ENCODE results near the gene CAGE1.
"Not testable (repeated sequence)": the region's sequence is repeated elsewhere in the genome, so short reads cannot be mapped to it uniquely, and the experiment has no call there.

The CAGE1 gene

GRCh38 chr6:7338031-7338430 is 51.5 kb downstream of the CAGE1 start:
- no peak for DNase-seq (ENCODE audit: low spot score)

- no peak for DNase-seq (ENCODE audit: low spot score)
Observed at GRCh38 chr6:7335519-7335918, 54.0 kb downstream of the CAGE1 start.

- no peak for DNase-seq (ENCODE audit: low spot score)
Observed at GRCh38 chr6:7334685-7335084, 54.9 kb downstream of the CAGE1 start.

GRCh38 chr6:7332090-7332745 is 57.3 kb downstream of the CAGE1 start:
- DNase-seq (ENCODE audit: low spot score), result no peak

DNA sequence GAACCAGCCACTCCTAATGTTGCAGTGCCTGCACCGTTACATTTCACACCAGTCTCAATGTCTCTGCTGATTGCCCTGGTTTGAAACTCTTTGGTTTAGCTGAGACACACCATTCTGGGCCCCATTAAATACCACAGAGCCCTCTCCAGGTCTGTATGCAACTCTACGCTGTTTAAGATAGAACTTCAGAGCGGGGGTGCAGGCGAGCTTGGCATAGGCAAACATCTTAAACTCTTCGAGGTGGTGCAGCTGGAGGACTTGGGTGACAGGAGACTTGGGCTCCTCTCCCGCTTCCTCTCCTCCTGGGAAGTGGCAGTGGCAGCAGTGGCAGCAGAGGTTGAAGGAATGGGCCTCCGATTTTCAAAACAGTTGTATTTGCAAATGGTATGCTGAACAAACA is 58.1 kb downstream of the CAGE1 start:
- no peak for DNase-seq (ENCODE audit: low spot score)

DNA sequence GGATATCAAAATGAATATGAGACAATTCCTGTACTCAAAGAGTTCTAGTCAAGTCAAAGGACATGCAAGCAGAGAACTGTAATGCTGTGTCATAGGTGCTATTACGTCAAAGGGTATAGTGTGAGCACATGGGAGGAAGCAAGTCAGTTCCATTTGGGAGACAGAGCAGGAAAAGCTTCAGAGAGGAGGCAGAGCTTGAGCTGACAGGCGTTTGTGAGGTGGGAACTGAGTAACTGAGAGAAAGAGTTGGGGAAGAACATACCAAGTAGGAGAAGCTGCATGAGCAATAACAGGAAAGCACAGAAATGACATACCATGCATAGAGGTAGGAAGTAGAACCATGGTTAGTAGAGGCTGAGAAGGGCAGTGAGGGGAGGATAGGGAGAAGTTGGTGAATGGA is 61.3 kb downstream of the CAGE1 start:
- DNase-seq (ENCODE audit: low spot score), result no peak

GRCh38 chr6:7325750-7326149 is 63.8 kb downstream of the CAGE1 start:
- no peak for DNase-seq (ENCODE audit: low spot score)

GRCh38 chr6:7324520-7324919 is 65.0 kb downstream of the CAGE1 start:
- no peak for DNase-seq (ENCODE audit: low spot score)

DNA sequence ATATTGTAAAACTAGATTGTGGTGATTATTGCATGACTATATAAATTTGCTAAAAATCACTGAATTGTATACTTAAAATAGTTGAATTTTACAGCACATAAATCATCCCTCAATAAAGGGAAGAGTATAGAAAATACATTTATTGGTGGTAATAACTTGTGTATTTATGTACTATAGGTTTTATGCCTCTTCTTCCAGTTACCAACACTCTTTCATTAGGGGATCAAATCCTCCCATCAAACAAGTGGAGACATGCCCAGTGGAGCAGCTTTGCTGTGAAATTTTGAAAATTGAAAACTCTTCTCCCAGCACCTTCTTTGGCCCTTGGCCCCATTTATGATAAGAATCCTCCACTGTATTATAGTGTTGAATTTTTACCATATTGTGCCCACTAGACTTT is 66.5 kb downstream of the CAGE1 start:
- DNase-seq (ENCODE audit: low spot score), result no peak

DNA sequence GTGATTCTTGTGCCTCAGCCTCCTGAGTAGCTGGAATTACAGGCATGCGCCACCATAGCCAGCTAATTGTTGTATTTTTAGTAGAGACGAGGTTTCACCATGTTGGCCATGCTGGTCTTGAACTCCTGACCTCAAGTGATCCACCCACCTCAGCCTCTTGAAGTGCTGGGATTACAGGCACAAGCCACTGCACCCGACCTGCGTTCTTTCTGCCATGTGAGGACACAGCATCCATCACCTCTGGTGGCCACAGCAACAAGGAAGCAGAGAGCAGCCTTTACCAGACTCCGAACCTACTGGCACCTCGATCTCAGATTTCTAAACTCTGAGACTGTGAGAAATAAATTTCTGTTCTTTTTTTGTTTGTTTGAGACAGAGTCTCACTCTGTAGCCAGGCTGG is 67.7 kb downstream of the CAGE1 start:
- not testable (repeated sequence) for DNase-seq (ENCODE audit: low spot score)

- DNase-seq (ENCODE audit: low spot score), result not testable (repeated sequence)
Observed at GRCh38 chr6:7319406-7319805, 70.1 kb downstream of the CAGE1 start.

- DNase-seq (ENCODE audit: low spot score), result no peak
Observed at GRCh38 chr6:7317538-7317937, 72.0 kb downstream of the CAGE1 start.

- no peak for DNase-seq (ENCODE audit: low spot score)
Observed at GRCh38 chr6:7316658-7317533, 72.6 kb downstream of the CAGE1 start.

DNA sequence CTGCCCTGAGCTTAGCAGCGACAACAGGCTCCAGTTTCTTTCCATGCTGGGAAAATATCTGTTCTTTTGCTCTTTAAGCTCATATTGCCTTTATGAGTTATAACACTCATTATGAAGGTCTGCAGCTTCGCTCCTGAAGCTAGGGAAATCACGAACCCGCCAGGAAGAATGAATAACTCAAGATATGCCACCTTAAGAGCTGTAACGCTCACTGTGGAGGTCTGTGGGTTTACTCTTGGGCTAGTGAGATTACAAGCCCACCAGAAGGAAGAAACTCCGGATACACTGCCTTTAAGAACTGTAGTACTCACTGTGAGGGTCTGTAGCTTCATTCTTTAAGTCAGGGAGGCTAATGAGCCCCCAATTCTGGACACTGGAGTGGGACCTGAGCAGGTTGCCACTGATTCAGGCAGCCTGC is 73.6 kb downstream of the CAGE1 start:
- no peak for DNase-seq (ENCODE audit: low spot score)

DNA sequence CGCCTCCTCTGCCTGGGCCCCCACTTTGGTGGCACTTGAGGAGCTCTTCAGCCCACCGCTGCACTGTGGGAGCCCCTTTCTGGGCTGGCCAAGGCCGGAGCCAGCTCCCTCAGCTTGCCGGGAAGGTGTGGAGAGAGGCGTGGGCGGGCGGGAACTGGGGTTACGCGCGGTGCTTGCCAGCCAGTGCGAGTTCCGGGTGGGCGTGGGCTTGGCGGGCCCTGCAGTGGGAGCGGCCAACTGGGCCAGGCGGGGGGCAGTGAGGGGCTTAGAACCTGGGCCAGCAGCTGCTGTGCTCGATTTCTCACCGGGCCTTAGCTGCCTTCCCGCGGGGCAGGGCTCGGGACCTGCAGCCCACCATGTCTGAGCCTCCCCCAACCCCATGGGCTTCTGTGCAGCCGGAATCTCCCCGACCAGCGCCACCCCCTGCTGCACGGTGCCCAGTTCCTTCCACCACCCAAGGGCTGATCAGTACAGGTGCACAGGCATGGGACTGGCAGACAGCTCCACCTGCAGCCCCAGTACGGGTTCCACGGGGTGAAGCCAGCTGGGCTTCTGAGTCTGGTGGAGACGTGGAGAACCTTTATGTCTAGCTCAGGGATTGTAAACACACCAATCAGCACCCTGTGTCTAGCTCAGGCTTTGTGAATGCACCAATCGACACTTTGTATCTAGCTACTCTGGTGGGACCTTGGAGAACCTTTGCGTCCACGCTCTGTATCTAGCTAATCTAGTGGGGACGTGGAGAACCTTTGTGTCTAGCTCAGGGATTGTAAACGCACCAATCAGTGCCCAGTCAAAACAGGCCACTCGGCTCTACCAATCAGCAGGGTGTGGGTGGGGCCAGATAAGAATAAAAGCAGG is 74.2 kb downstream of the CAGE1 start:
- DNase-seq (ENCODE audit: low spot score), result not testable (repeated sequence)

GRCh38 chr6:7314414-7314813 is 75.1 kb downstream of the CAGE1 start:
- no peak for DNase-seq (ENCODE audit: low spot score)

DNA sequence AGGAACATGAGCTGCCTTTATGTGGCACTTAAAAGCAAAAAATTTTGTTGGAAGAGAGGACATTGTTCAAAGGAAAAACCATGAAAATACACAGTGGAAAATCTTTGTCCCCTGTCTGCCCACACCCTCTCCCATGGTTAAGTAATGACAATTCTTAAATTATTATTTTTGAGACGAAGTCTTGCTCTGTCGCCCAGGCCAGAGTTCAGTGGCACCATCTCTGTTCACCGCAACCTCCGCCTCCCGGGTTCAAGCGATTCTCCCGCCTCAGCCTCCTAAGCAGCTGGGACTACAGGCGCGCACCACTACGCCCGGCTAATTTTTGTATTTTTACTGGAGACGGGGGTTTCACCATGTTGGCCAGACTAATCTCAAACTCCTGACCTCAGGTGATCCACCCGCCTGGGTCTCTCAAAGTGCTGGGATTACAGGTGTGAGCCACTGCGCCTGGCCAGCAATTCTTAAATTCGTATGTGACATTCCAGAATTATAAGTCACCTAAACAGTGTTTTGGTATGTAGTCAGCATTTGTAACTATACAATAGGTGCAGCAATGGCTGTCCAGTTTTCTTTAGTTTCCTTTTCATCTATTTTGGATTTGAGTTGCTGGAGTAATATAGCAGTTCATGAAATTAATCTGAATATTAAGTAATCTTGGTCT is 75.9 kb downstream of the CAGE1 start:
- DNase-seq (ENCODE audit: low spot score), result no peak

DNA sequence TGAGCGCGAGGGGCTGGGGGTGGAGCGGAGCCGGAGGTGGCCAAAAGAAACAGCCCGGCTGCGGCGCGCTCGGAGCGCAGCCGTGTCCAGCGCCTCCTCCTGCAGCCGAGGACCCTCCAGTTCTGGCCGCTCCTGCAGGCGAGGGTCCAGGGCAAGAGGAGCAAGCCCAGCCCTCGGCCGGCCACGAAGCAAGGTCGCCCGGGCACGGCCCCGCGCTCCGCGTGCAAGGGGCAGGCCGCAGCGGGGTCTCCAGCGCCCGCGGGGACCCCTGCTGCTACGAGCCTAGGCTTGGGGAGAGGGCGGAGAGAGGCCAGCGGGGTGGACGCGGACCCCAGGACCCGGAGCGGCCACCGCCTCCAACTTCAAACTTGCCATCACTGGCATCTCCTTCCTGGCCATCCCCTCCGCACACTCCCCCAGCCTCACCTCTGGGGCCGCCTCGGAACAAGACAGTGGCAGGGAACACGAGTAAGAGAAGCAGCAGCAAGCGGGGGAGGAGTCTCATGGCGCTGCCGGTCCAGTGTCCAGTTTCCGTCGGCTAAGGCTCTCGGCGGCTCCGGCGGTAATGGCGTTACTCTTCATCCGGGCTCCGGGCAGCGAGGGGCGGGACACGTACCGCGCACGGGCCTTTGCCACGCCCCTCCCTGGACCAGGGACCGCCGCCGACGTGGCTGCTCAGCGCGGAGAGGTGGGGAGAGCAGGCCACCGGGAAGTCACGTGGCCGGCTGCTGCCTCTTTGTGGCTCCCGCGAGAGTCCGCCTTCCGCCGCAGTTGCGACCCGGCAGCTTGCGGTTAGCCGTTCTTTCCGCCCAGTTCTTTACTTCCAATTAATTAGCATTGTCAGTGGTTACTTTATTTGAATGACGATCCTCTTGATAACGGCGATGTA is 76.7 kb downstream of the CAGE1 start, which contains the start of gene SSR1:
Gene SSR1, minus strand, starts transcription at position 584 of the 889 bp plus-strand sequence. Its CDS starts 79 bp downstream, at position 505.
- DNase-seq (ENCODE audit: low spot score), result peak; percentile 99

GRCh38 chr6:7311917-7312615 is 77.5 kb downstream of the CAGE1 start:
- DNase-seq (ENCODE audit: low spot score), result peak; percentile 52

- DNase-seq (ENCODE audit: low spot score), result no peak
Observed at GRCh38 chr6:7311176-7311575, 78.4 kb downstream of the CAGE1 start.
